WTC11 (cell line): ENCODE results near the gene MEGF10. TPM values are rescaled to one million over a fixed set of nuclear protein-coding genes. Genes with fewer than 3 reads are reported as not detected.

ENCODE experiments used
- ATAC-seq: fragments of 200-7000 bp; cut with Tn5 transposase; 2 replicates; pipeline ENCODE4 v1.10.0; 2021; ENCODE audit warnings: mild to moderate bottlenecking, moderate library complexity
- CTCF ChIA-PET: fragments of 300-600 bp; sonication (Branson Sonifier 250); formaldehyde crosslinking; loops from one replicate; lab custom pipeline; 2021; ENCODE audit warnings: antibody characterized with exemption; lab: Charles Lee
- POLR2A ChIA-PET: fragments of 350-600 bp; sonication (Branson Sonifier 250); formaldehyde crosslinking; loops from one replicate; lab custom pipeline; 2021; ENCODE audit warnings: antibody characterized with exemption; lab: Charles Lee
- DNase-seq: peaks from one replicate; pipeline ENCODE4 v3.0.0; 2021; ENCODE audit warnings: low spot score
- H3K27ac Mint-ChIP-seq: 2 replicates; pipeline ENCODE4 v1.8.0; 2021; ENCODE audit warnings: mixed read lengths
- H3K27me3 Mint-ChIP-seq: 2 replicates; pipeline ENCODE4 v1.8.0; 2021; ENCODE audit warnings: low read depth, mild to moderate bottlenecking, moderate library complexity, mixed read lengths
- H3K36me3 Mint-ChIP-seq: 2 replicates; pipeline ENCODE4 v1.8.0; 2021; ENCODE audit warnings: mixed read lengths
- H3K4me1 Mint-ChIP-seq: 2 replicates; pipeline ENCODE4 v1.8.0; 2022; ENCODE audit warnings: mixed read lengths
- H3K4me3 Mint-ChIP-seq: 2 replicates; pipeline ENCODE4 v1.8.0; 2021; ENCODE audit warnings: mild to moderate bottlenecking, moderate library complexity, mixed read lengths
- H3K9me3 Mint-ChIP-seq: 2 replicates; pipeline ENCODE4 v1.8.0; 2021; ENCODE audit warnings: mixed read lengths
- AFF4 ChIP-seq: sonication (generic); formaldehyde crosslinking; IDR thresholded peaks from 2 replicates; pipeline ENCODE4 v1.8.1; 2023; ENCODE audit warnings: mild to moderate bottlenecking, missing genetic modification reagents, borderline replicate concordance
- ATF2 ChIP-seq: sonication (generic); formaldehyde crosslinking; IDR thresholded peaks from 2 replicates; pipeline ENCODE4 v1.8.1; 2022; ENCODE audit warnings: low read depth, missing genetic modification reagents, borderline replicate concordance
- CDX4 ChIP-seq: fragments of 250-450 bp; sonication (Bioruptor Pico); IDR thresholded peaks from 2 replicates; pipeline ENCODE4 v1.9.0; 2021; ENCODE audit warnings: moderate library complexity, mild to moderate bottlenecking, inconsistent platforms, borderline replicate concordance
- E2F5 ChIP-seq: sonication (generic); formaldehyde crosslinking; IDR thresholded peaks from 2 replicates; pipeline ENCODE4 v1.8.1; 2022; ENCODE audit warnings: mild to moderate bottlenecking, moderate library complexity, missing genetic modification reagents
- ETV6 ChIP-seq: sonication (generic); formaldehyde crosslinking; IDR thresholded peaks from 2 replicates; pipeline ENCODE4 v1.8.1; 2022; ENCODE audit warnings: mild to moderate bottlenecking, missing genetic modification reagents
- GRHL2 ChIP-seq: fragments of 250-450 bp; sonication (Bioruptor Pico); IDR thresholded peaks from 2 replicates; pipeline ENCODE4 v1.8.0; 2022; ENCODE audit warnings: mild to moderate bottlenecking, moderate library complexity; ENCODE audit not compliant: insufficient replicate concordance, severe bottlenecking
- IRF1 ChIP-seq: sonication (generic); formaldehyde crosslinking; IDR thresholded peaks from 2 replicates; pipeline ENCODE4 v1.8.0; 2023; ENCODE audit warnings: missing genetic modification reagents
- JAZF1 ChIP-seq: fragments of 250-450 bp; sonication (Bioruptor Pico); IDR thresholded peaks from 2 replicates; pipeline ENCODE4 v1.9.0; 2021; ENCODE audit warnings: moderate library complexity, mild to moderate bottlenecking, inconsistent platforms
- MAX ChIP-seq: sonication (generic); formaldehyde crosslinking; IDR thresholded peaks from 2 replicates; pipeline ENCODE4 v1.8.0; 2022; ENCODE audit warnings: mild to moderate bottlenecking, missing genetic modification reagents
- NFYB ChIP-seq: sonication (generic); formaldehyde crosslinking; conservative IDR thresholded peaks from 2 replicates; pipeline ENCODE4 v1.8.0; 2022; ENCODE audit warnings: low read depth, missing genetic modification reagents
- OVOL2 ChIP-seq: fragments of 250-450 bp; sonication (Bioruptor Pico); IDR thresholded peaks from 2 replicates; pipeline ENCODE4 v1.9.0; 2021; ENCODE audit warnings: mild to moderate bottlenecking, borderline replicate concordance
- SMAD3 ChIP-seq: sonication (generic); formaldehyde crosslinking; IDR thresholded peaks from 2 replicates; pipeline ENCODE4 v1.8.0; 2022; ENCODE audit warnings: missing genetic modification reagents, mild to moderate bottlenecking, borderline replicate concordance
- SP1 ChIP-seq: sonication (generic); formaldehyde crosslinking; conservative IDR thresholded peaks from 2 replicates; pipeline ENCODE4 v1.8.1; 2022; ENCODE audit warnings: missing genetic modification reagents
- ZBTB43 ChIP-seq: sonication (generic); formaldehyde crosslinking; IDR thresholded peaks from 2 replicates; pipeline ENCODE4 v1.8.1; 2023; ENCODE audit warnings: mild to moderate bottlenecking, missing genetic modification reagents
- ZMAT4 ChIP-seq: fragments of 250-450 bp; sonication (Bioruptor Pico); IDR thresholded peaks from 2 replicates; pipeline ENCODE4 v1.9.0; 2021; ENCODE audit warnings: mild to moderate bottlenecking
- ZNF219 ChIP-seq: sonication (generic); formaldehyde crosslinking; IDR thresholded peaks from 2 replicates; pipeline ENCODE4 v1.8.0; 2023; ENCODE audit warnings: missing genetic modification reagents, mild to moderate bottlenecking, borderline replicate concordance
- ZNF317 ChIP-seq: sonication (generic); formaldehyde crosslinking; IDR thresholded peaks from 2 replicates; pipeline ENCODE4 v1.8.1; 2023; ENCODE audit warnings: low read depth, mild to moderate bottlenecking, moderate library complexity, missing genetic modification reagents, borderline replicate concordance
- ZNF416 ChIP-seq: fragments of 250-450 bp; sonication (Bioruptor Pico); IDR thresholded peaks from 2 replicates; pipeline ENCODE4 v1.9.0; 2021; ENCODE audit warnings: mild to moderate bottlenecking, inconsistent platforms
- ZNF512 ChIP-seq: sonication (generic); formaldehyde crosslinking; IDR thresholded peaks from 2 replicates; pipeline ENCODE4 v1.8.1; 2022; ENCODE audit warnings: missing genetic modification reagents, borderline replicate concordance
- ZNF532 ChIP-seq: fragments of 250-450 bp; sonication (Bioruptor Pico); IDR thresholded peaks from 2 replicates; pipeline ENCODE4 v1.9.0; 2021; ENCODE audit warnings: mild to moderate bottlenecking, borderline replicate concordance
- total RNA-seq: library from RNA; stranded (reverse); gene quantifications from 3 replicates; pipeline ENCODE4 v1.2.3, GENCODE V29; 2021

Gene MEGF10
- total RNA-seq, 1 experiment from 2014 or later = 24.5 TPM

- TF ChIP-seq ZNF532 (no peak), AFF4 (no peak)
Measured at GRCh38 chr5:127369796-127370195, 79.2 kb downstream of the MEGF10 start (continued).

DNA sequence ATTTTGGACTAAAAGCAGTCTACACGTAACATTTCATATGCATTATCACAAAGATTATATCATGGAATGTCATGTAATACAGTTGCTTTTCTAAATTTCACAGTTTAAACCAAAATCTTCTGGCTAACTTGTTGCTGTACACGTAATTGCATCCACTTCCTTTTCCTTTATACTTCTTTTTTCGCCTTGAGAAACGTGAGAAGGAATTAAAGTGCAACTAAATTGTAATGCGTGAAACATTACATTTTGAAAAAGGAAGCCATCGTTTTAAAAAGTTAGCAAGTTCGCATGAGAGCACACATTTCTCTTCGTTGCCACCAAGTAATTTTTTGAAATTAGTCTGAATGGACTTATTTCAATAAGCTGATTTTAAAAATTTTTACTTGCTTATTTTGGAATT, 80.0 kb downstream of the MEGF10 start:
- TF ChIP-seq ATF2 (CRISPR knock-in tag) (no peak), ZBTB43 (CRISPR knock-in tag) (no peak), ZNF416 (CRISPR knock-in tag) (no peak), ZMAT4 (no peak), E2F5 (no peak), JAZF1 (CRISPR knock-in tag) (no peak), CDX4 (CRISPR knock-in tag) (no peak), ZNF219 (CRISPR knock-in tag) (no peak), ZNF512 (CRISPR knock-in tag) (no peak), NFYB (CRISPR knock-in tag) (no peak), MAX (no peak), GRHL2 (CRISPR knock-in tag) (no peak), SMAD3 (CRISPR knock-in tag) (no peak), OVOL2 (CRISPR knock-in tag) (no peak), ETV6 (no peak), SP1 (no peak), ZNF317 (no peak), IRF1 (CRISPR knock-in tag) (no peak)
- TF ChIP-seq, all 79 proteins: peak for 0
- no peak overlapping the region for H3K4me3 Mint-ChIP-seq
- ATAC-seq = no peak
- DNase-seq = no peak
- ChIA-PET POLR2A (no interaction called here), CTCF (no interaction called here)
- peak overlapping the region; percentile 81 for H3K27ac Mint-ChIP-seq
- no peaks in the 10 kb centered on the region for H3K27me3 Mint-ChIP-seq
- H3K36me3 Mint-ChIP-seq = peaks cover 13% of the 10 kb centered on the region
- peaks cover 12% of the 10 kb centered on the region for H3K4me1 Mint-ChIP-seq
- peaks cover 9% of the 10 kb centered on the region; the same call in 1 of the 2 replicates for H3K9me3 Mint-ChIP-seq
